ENCODE measurements around the gene EEF1AKMT4. TPM values are rescaled to one million over a fixed set of nuclear protein-coding genes. Genes with fewer than 3 reads are reported as not detected.

The EEF1AKMT4 gene
- total RNA-seq, 4 donors from 2014 or later: 5.7 to 14.6 (median 8.5) TPM

GRCh38 chr3:184277366-184277765 is 27.9 kb downstream of the EEF1AKMT4 start:
- ATAC-seq (no peak), DNase-seq (no peak)
- Histone ChIP-seq H3K36me3 (no peaks in the 10 kb centered on the region), H3K27me3 (peaks cover 20 to 28% (median 24%) of the 10 kb centered on the region in 3 donors), H3K27ac (no peak overlapping the region), H3K4me3 (no peak overlapping the region), H3K9me3 (no peaks in the 10 kb centered on the region), H3K4me1 (no peaks in the 10 kb centered on the region)
- no peak for TF ChIP-seq CTCF (IDR thresholded peaks at IDR 0.05 in 4 of 5, conservative IDR thresholded peaks at IDR 0.05 in 1 of 5)
- no peak for TF ChIP-seq POLR2A (IDR thresholded peaks at IDR 0.05)
- in situ Hi-C loops (cut with MboI; ENCODE audit: low sequenced_read_pairs in 4 of 4) (loop anchor here in 1 of 4 donors (25.0 kb wide), 1 partner anchor 390 kb away; the partner anchor contains the start of gene PARL), intact Hi-C loops (cut with DNase I; ENCODE audit: low total_unique reads) (no loop called here)

GRCh38 chr3:184282941-184283340 is 33.5 kb downstream of the EEF1AKMT4 start:
- H3K27me3 ChIP-seq: no peaks in the 10 kb centered on the region
- ATAC-seq: no peak
- in situ Hi-C loops (cut with MboI; ENCODE audit: low sequenced_read_pairs in 4 of 4): loop anchor here in 1 of 4 donors (25.0 kb wide), 1 partner anchor 396 kb away; the partner anchor contains the start of gene PARL
- no peaks in the 10 kb centered on the region for H3K36me3 ChIP-seq
- no peaks in the 10 kb centered on the region for H3K4me1 ChIP-seq
- TF ChIP-seq CTCF (IDR thresholded peaks at IDR 0.05 in 4 of 5, conservative IDR thresholded peaks at IDR 0.05 in 1 of 5) (no peak), POLR2A (IDR thresholded peaks at IDR 0.05) (no peak)
- DNase-seq: no peak
- intact Hi-C loops (cut with DNase I; ENCODE audit: low total_unique reads): no loop called here
- H3K27ac ChIP-seq: no peak overlapping the region
- H3K9me3 ChIP-seq: no peaks in the 10 kb centered on the region
- no peak overlapping the region for H3K4me3 ChIP-seq

GRCh38 chr3:184283681-184284080 is 34.2 kb downstream of the EEF1AKMT4 start:
- no peaks in the 10 kb centered on the region for H3K9me3 ChIP-seq
- no peak for DNase-seq
- in situ Hi-C loops (cut with MboI; ENCODE audit: low sequenced_read_pairs in 4 of 4) (loop anchor here in 1 of 4 donors (25.0 kb wide), 1 partner anchor 396 kb away; the partner anchor contains the start of gene PARL), intact Hi-C loops (cut with DNase I; ENCODE audit: low total_unique reads) (no loop called here)
- no peak for TF ChIP-seq CTCF (IDR thresholded peaks at IDR 0.05 in 4 of 5, conservative IDR thresholded peaks at IDR 0.05 in 1 of 5)
- TF ChIP-seq POLR2A (IDR thresholded peaks at IDR 0.05): no peak
- no peak overlapping the region for H3K27ac ChIP-seq
- H3K36me3 ChIP-seq: no peaks in the 10 kb centered on the region
- no peaks in the 10 kb centered on the region for H3K27me3 ChIP-seq
- no peak overlapping the region for H3K4me3 ChIP-seq
- H3K4me1 ChIP-seq: no peaks in the 10 kb centered on the region
- ATAC-seq: no peak

- H3K36me3 ChIP-seq: no peaks in the 10 kb centered on the region
- ATAC-seq: no peak
- intact Hi-C loops (cut with DNase I; ENCODE audit: low total_unique reads): loop anchor here (5.0 kb wide), 1 partner anchor 57 kb away; the partner anchor contains the start of gene VWA5B2
- DNase-seq: no peak
- no peak overlapping the region for H3K27ac ChIP-seq
- no peaks in the 10 kb centered on the region for H3K27me3 ChIP-seq
- H3K4me3 ChIP-seq: no peak overlapping the region
- H3K4me1 ChIP-seq: no peaks in the 10 kb centered on the region
- TF ChIP-seq CTCF (IDR thresholded peaks at IDR 0.05 in 4 of 5, conservative IDR thresholded peaks at IDR 0.05 in 1 of 5) (no peak), POLR2A (IDR thresholded peaks at IDR 0.05) (no peak)
- in situ Hi-C loops (cut with MboI; ENCODE audit: low sequenced_read_pairs in 4 of 4): loop anchor here in 1 of 4 donors (25.0 kb wide), 1 partner anchor 397 kb away; the partner anchor contains the start of gene PARL
- no peaks in the 10 kb centered on the region for H3K9me3 ChIP-seq
These were observed 35.2 kb downstream of the EEF1AKMT4 start for GRCh38 chr3:184284696-184285095.

Measured in gastrocnemius medialis (tissue), 4 donors.